ENCODE results near the gene NR2F1-AS1.
A peak's percentile ranks its signal among the peaks of the same experiment; 100 is the strongest.
"Not testable (repeated sequence)": the region's sequence is repeated elsewhere in the genome, so short reads cannot be mapped to it uniquely, and the experiment has no call there.

Gene NR2F1-AS1

GRCh38 chr5:93427316-93427715, 153.7 kb downstream of the NR2F1-AS1 start:
- DNase-seq, result no peak

- no peak for DNase-seq
Measured at GRCh38 chr5:93425096-93425495, 155.9 kb downstream of the NR2F1-AS1 start.

- no peak for DNase-seq
Measured at GRCh38 chr5:93423300-93423699, 157.7 kb downstream of the NR2F1-AS1 start.

GRCh38 chr5:93422652-93423280, 158.3 kb downstream of the NR2F1-AS1 start:
- no peak for DNase-seq

GRCh38 chr5:93421987-93422401, 159.0 kb downstream of the NR2F1-AS1 start:
- DNase-seq, result no peak

- no peak for DNase-seq
Measured at GRCh38 chr5:93421468-93421867, 159.6 kb downstream of the NR2F1-AS1 start.

- no peak for DNase-seq
Measured at GRCh38 chr5:93417490-93417889, 163.5 kb downstream of the NR2F1-AS1 start.

- DNase-seq, result no peak
Measured at GRCh38 chr5:93415819-93416218, 165.2 kb downstream of the NR2F1-AS1 start.

GRCh38 chr5:93411716-93412115, 169.3 kb downstream of the NR2F1-AS1 start:
- no peak for DNase-seq

- DNase-seq, result no peak
Measured at GRCh38 chr5:93409691-93410090, 171.3 kb downstream of the NR2F1-AS1 start.

- DNase-seq, result peak; percentile 14
Measured at GRCh38 chr5:93407454-93407853, 173.6 kb downstream of the NR2F1-AS1 start.

GRCh38 chr5:93406971-93407401, 174.0 kb downstream of the NR2F1-AS1 start:
- DNase-seq, result no peak

GRCh38 chr5:93404246-93404645, 176.8 kb downstream of the NR2F1-AS1 start:
- no peak for DNase-seq

GRCh38 chr5:93403141-93403928, 177.7 kb downstream of the NR2F1-AS1 start:
- DNase-seq, result no peak

GRCh38 chr5:93402451-93402850, 178.6 kb downstream of the NR2F1-AS1 start:
- DNase-seq, result no peak

- no peak for DNase-seq
Measured at GRCh38 chr5:93401634-93402213, 179.3 kb downstream of the NR2F1-AS1 start.

GRCh38 chr5:93399675-93400074, 181.3 kb downstream of the NR2F1-AS1 start:
- DNase-seq, result no peak

GRCh38 chr5:93395971-93396379, 185.0 kb downstream of the NR2F1-AS1 start:
- DNase-seq, result peak; percentile 21

- no peak for DNase-seq
Measured at GRCh38 chr5:93395010-93395409, 186.0 kb downstream of the NR2F1-AS1 start.

- DNase-seq, result no peak
Measured at GRCh38 chr5:93394301-93394700, 186.7 kb downstream of the NR2F1-AS1 start.

GRCh38 chr5:93391169-93391568, 189.8 kb downstream of the NR2F1-AS1 start:
- not testable (repeated sequence) for DNase-seq

- DNase-seq, result peak; percentile 3
Measured at GRCh38 chr5:93385655-93386054, 195.4 kb downstream of the NR2F1-AS1 start.

- DNase-seq, result no peak
Measured at GRCh38 chr5:93384995-93385394, 196.0 kb downstream of the NR2F1-AS1 start.

- DNase-seq, result no peak
Measured at GRCh38 chr5:93384026-93384425, 197.0 kb downstream of the NR2F1-AS1 start.

Data from fibroblast of skin of abdomen (primary cell).